GM19043 (cell line): ENCODE measurements around the gene BCAS3.

Experiments
- ATAC-seq: cut with Tn5 transposase; IDR thresholded peaks from one replicate; pipeline ENCODE4 v1.9.1; 2021; ENCODE audit warnings: low read depth; ENCODE audit not compliant: unreplicated experiment

The BCAS3 gene

DNA sequence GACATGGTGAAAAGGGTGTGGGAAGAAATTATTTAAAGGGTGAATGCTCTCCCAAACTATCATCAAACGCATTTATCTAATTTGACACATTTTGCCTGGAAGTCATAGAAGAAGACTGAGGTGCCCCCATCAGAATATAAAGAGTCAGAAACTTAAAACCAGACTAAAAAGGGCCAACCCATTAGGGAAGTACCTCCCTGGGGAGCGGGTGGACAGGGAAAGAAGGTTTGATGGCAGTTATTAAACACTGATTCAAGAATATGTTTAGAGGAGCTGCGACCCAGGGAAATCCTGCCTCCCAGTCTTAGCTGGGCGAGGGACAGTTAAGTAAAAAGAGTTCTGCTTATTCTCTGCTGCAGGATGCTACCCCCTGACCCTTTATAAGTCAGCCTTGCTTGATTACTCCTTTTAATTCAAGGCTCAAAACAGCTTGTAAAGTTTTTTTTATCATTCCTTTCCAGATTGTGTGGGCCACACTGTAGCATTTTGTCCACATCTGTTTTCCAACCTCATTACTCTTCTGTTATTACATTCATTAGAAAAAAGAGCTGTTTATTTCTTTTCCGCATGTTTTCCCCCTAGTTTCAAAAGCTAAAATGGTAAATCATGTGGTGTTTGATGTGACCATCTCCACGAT, 583.5 kb downstream of the BCAS3 start:
- no peak for ATAC-seq

DNA sequence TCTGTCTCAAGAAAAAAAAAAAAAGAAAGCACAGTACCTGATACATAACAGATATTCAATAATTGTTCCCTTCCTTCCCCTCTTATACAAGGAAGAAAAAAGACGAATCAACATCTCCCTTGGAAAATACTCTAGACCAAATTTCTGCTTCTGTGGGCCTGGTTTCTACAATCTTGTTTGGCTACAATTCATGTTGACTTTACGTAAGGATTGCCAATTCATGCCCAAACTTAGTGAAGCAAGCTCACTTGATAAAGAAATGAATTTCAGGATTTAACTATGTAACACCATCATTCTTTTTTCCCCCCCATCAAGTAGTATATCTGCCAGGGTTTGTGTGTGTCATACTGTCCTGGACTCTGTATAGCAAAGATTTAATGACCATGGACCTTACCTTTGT, 587.7 kb downstream of the BCAS3 start:
- no peak for ATAC-seq

DNA sequence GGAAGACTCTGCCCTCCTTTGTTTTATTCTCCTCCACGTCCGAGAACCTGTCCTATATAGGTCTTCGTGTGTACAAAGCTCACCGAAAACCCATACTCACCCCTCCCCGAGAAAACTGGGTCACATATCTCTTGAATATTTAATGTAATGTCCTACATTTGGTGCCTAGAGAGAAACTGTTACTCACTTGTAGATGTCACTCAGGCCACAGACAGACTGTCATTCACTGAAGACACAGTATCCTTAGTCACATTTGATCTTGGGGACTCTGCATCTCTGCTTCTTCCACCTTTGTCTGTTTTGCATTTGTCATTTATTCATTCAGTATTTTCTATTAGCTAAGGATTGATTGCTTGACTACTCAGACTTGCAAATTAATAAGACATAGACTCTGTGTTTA, 590.2 kb downstream of the BCAS3 start:
- no peak for ATAC-seq

- ATAC-seq = no peak
These were observed 597.7 kb downstream of the BCAS3 start for GRCh38 chr17:61275395-61275794.

DNA sequence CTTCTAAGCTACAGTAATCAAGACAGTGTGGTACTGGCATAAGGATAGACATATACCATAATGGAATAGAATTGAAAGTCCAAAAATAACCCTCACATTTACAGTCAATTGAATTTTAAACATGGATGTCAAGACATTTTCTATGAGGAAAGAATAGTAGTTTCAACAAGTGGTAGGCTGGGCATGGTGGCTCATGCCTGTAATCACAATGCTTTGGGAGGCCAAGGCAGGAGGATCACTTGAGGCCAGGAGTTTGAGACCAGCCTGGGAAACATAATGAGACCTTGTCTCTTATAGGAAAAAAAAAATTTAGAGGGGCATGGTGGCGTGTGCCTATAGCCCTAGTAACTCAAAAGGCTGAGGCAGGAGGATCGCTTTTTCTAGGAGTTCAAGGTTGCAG, 599.2 kb downstream of the BCAS3 start:
- ATAC-seq = no peak

- ATAC-seq = no peak
These were observed 602.0 kb downstream of the BCAS3 start for GRCh38 chr17:61279476-61280145.

- ATAC-seq = no peak
These were observed 602.7 kb downstream of the BCAS3 start for GRCh38 chr17:61280338-61280737.

- ATAC-seq = no peak
These were observed 603.2 kb downstream of the BCAS3 start for GRCh38 chr17:61280851-61281250.

GRCh38 chr17:61282377-61282776, 604.7 kb downstream of the BCAS3 start:
- no peak for ATAC-seq

DNA sequence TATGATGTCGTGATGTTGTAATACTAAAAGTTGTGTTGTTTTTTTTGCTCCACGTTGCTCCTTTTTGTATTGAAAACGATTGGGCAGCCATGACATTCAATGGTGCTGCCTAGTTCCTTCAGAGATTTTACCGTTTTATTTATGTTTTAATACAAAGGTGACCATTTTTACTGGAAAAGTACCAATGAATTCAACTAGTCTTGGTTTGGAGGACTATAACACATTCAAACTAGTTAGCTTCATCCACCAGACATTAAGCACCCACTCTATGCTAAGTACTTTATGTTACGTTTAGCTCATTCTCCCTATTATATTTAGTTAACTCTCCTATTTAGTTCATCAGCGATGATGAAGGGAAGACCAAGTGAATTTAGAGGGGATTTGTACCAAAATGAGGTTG, 605.4 kb downstream of the BCAS3 start:
- ATAC-seq = no peak

DNA sequence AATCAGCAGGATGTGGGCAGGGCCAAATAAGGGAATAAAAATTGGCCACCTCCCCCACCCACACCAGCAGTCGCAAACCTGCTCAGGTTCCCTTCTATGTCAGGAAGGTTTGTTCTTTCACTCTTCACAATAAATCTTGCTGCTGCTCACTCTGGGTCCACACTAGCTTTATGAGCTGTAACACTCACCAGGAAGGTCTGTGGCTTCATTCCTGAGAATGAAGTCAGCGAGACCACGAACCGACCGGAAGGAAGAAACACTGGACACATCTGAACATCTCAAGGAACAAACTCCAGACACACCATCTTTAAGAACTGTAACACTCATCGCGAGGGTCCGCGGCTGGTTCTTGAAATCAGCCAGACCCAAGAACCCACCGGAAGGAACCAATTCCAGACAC, 606.5 kb downstream of the BCAS3 start:
- ATAC-seq = no peak

DNA sequence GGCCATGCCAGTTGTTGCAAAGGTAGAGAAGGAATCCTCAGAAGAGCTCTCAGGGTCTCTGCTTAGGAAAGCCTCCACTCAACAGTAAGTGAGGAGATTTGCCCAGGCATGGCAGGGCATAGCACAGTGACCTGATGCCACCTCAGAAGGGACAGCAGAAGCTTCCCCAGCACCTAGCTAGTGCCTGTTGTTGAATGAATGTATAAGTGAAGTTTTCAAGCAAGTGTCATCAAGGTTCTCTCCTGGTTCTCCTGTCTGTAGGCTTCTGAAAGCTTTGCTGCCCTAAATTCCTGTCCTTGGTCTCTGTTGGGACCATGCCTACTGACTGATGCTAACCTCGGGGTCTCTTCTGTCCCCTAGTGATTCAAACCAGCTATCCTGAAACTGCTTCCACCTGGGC, 607.1 kb downstream of the BCAS3 start:
- ATAC-seq = no peak

- ATAC-seq = no peak
These were observed 608.1 kb downstream of the BCAS3 start for GRCh38 chr17:61285526-61286320.

- no peak for ATAC-seq
These were observed 608.8 kb downstream of the BCAS3 start for GRCh38 chr17:61286449-61286848.

- no peak for ATAC-seq
These were observed 612.0 kb downstream of the BCAS3 start for GRCh38 chr17:61289408-61290385.

GRCh38 chr17:61291451-61292285, 614.0 kb downstream of the BCAS3 start:
- ATAC-seq = no peak

DNA sequence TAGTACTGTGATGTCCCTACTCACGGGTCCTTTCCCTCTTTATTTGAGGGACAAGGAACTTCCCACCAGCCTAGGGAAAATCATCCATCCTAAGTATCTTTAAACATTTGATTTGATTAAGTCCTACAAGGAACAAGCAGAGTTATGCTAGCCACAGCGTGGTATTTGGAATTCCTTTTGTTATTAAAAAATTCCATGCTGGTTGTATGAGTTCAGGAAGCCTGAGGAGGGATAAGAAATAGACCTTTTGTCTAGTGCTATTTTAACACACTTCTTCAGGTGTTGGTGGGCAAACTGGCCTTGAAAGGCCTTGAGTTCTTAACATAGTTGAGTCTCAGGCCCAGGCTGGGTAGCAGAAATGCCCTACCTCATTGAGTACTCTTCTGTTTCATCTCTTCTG, 616.6 kb downstream of the BCAS3 start:
- ATAC-seq = no peak

- ATAC-seq = no peak
These were observed 617.1 kb downstream of the BCAS3 start for GRCh38 chr17:61294777-61295176.

DNA sequence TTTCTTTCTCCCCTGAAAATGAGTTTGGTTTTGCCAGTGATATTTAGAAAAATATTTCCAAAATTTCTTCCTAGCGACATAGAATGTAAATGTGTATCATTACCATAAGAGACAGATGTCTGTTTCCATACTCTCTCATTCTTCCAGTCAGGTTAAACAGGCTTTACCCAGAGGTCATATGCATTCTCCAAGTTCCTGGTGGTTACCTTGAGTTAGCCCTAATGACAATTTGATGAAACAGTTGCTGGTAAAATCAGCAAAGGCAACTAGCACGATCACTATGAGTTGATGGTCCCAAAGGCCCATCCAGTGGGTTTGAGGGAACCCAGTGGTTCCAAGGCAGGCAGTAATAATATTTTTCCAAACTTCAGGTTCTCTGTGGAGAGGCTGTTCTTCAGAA, 618.4 kb downstream of the BCAS3 start:
- ATAC-seq = no peak
